SH-SY5Y (cell line): ENCODE results near the gene RBMS3.

Experiments
- GATA2 ChIP-seq: IDR thresholded peaks from 2 replicates; pipeline ENCODE4 v1.6.1; 2011; ENCODE audit warnings: mild to moderate bottlenecking, low read depth, low read length
- GATA3 ChIP-seq: IDR thresholded peaks from 2 replicates; pipeline ENCODE4 v1.6.1; 2011; ENCODE audit warnings: low read depth, mild to moderate bottlenecking, low read length, moderate library complexity

DNA sequence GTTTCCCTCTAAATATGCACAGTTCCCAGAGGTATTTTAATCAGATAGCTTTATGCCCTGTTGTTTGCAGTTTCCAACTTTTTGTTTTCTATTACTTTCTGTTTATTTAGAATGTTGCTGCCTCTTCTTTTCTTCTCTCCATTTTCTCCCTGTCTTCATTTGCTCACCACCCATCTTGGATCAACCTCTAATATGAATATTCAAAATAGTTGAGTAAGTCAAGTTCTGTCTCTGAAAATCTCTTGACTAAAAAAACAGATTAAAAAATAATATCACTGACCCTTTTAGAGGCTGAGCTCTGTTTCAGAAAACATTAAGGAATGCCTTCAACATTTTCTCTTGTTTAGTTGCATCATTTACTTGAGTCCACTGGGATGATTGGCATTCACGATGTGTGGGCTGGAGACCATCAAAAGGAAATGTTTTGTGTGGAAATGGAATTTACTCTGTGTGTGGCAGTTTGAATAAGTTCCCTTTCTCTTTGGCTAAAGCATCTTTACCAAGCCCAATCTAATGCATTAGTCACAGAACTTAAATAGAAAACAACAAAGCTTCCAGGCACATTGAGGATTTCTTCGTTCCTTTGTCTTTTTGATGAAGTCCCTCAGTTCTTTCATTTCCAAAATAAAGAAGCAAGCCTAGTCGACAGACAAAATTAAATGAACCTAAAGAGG is 691.6 kb downstream of the RBMS3 start:
- no peak for TF ChIP-seq GATA2
- no peak for TF ChIP-seq GATA3
